ENCODE measurements around the gene BAZ2B. TPM values are rescaled to one million over a fixed set of nuclear protein-coding genes. Genes with fewer than 3 reads are reported as not detected.

The BAZ2B gene
- total RNA-seq, 1 donor from 2014 or later: 37.8 TPM

DNA sequence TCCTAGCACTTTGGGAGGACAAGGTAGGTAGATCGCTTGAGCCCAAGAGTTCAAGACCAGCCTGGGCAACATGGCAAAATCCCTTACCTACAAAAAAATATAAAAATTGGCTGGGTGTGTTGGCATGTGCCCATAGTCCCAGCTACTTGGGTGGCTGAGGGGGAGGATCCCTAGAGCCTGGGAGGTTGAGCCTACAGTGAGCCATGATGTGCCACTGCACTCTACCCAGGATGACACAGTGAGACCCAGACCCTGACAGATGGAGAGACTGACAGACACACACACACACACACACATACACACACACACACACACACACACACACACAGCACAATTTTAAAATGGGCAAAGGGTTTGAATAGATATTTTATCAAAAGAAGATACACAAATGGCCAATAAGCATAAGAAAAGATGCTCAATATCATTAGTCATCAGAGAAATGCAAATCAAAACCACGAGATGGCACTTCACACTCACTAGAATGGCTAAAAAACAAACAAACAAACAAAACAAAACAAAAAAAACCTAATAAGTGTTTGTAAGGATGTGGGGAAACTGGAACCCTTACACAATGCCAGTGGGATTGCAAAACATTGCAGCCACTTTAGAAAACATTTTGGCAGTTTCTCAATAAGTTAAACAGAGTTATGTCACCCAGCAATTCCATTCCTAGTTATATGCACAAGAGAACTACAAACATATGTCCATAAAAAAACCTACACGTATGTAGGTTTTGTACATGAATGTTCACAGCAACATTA lies 42.3 kb downstream of the BAZ2B start:
- Mint-ChIP-seq H3K36me3 (ENCODE audit: low read depth) (peaks cover 5% of the 10 kb centered on the region), H3K4me3 (ENCODE audit: unreplicated experiment) (no peak overlapping the region), H3K4me1 (ENCODE audit: low read depth) (peaks cover 3% of the 10 kb centered on the region), H3K27me3 (ENCODE audit: low read depth) (no peaks in the 10 kb centered on the region), H3K9me3 (ENCODE audit: low read depth) (peaks cover 7% of the 10 kb centered on the region), H3K27ac (ENCODE audit: unreplicated experiment) (no peak overlapping the region)
- DNase-seq (ENCODE audit: low spot score): no peak
- TF ChIP-seq, protein P1, sequence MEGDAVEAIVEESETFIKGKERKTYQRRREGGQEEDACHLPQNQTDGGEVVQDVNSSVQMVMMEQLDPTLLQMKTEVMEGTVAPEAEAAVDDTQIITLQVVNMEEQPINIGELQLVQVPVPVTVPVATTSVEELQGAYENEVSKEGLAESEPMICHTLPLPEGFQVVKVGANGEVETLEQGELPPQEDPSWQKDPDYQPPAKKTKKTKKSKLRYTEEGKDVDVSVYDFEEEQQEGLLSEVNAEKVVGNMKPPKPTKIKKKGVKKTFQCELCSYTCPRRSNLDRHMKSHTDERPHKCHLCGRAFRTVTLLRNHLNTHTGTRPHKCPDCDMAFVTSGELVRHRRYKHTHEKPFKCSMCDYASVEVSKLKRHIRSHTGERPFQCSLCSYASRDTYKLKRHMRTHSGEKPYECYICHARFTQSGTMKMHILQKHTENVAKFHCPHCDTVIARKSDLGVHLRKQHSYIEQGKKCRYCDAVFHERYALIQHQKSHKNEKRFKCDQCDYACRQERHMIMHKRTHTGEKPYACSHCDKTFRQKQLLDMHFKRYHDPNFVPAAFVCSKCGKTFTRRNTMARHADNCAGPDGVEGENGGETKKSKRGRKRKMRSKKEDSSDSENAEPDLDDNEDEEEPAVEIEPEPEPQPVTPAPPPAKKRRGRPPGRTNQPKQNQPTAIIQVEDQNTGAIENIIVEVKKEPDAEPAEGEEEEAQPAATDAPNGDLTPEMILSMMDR (IDR thresholded peaks at IDR 0.05): no peak

DNA sequence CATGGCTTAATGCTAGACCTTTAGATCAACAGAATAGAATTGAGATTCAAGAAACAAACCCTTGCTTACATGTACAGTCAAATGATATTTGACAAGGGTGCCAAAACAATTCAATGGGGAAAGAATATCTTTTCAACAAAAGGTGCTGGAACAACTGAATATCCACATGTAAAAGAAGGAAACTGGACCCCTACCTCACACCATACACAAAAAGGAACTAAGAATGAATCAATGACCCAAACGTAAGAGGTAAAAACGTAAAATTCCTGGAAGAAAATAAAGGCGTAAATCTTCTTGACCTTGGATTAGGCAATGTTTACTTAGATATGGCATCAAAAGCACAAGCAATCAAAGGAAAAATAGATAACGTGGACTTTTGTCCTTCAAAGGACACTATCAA lies 43.1 kb downstream of the BAZ2B start:
- H3K9me3 Mint-ChIP-seq (ENCODE audit: low read depth): peaks cover 7% of the 10 kb centered on the region
- no peak overlapping the region for H3K4me3 Mint-ChIP-seq (ENCODE audit: unreplicated experiment)
- no peak overlapping the region for H3K27ac Mint-ChIP-seq (ENCODE audit: unreplicated experiment)
- no peaks in the 10 kb centered on the region for H3K27me3 Mint-ChIP-seq (ENCODE audit: low read depth)
- H3K36me3 Mint-ChIP-seq (ENCODE audit: low read depth): peaks cover 5% of the 10 kb centered on the region
- DNase-seq (ENCODE audit: low spot score): no peak
- H3K4me1 Mint-ChIP-seq (ENCODE audit: low read depth): peaks cover 3% of the 10 kb centered on the region
- TF ChIP-seq, protein P1 (IDR thresholded peaks at IDR 0.05): no peak

DNA sequence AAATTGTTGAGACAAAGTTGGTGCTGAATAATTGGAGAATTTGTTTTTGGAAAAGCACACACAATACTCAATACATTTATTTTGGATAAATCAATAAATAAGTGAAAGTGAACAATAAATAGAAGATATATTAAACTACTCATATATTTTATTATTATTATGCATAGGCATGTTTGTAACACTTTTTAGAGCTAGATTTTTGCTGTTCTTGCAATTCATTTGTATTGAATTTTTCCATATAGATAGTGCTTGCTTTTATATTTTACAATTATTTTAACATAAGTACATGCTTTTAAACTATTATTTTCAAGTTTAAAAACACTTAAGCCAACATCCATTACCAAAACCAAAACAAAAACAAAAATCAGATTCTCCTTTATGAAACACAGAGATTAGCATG lies 43.9 kb downstream of the BAZ2B start:
- peaks cover 5% of the 10 kb centered on the region for H3K36me3 Mint-ChIP-seq (ENCODE audit: low read depth)
- TF ChIP-seq, protein P1 (IDR thresholded peaks at IDR 0.05): no peak
- peaks cover 7% of the 10 kb centered on the region for H3K9me3 Mint-ChIP-seq (ENCODE audit: low read depth)
- no peak overlapping the region for H3K27ac Mint-ChIP-seq (ENCODE audit: unreplicated experiment)
- H3K4me3 Mint-ChIP-seq (ENCODE audit: unreplicated experiment): no peak overlapping the region
- no peak for DNase-seq (ENCODE audit: low spot score)
- H3K27me3 Mint-ChIP-seq (ENCODE audit: low read depth): no peaks in the 10 kb centered on the region
- peaks cover 3% of the 10 kb centered on the region for H3K4me1 Mint-ChIP-seq (ENCODE audit: low read depth)

DNA sequence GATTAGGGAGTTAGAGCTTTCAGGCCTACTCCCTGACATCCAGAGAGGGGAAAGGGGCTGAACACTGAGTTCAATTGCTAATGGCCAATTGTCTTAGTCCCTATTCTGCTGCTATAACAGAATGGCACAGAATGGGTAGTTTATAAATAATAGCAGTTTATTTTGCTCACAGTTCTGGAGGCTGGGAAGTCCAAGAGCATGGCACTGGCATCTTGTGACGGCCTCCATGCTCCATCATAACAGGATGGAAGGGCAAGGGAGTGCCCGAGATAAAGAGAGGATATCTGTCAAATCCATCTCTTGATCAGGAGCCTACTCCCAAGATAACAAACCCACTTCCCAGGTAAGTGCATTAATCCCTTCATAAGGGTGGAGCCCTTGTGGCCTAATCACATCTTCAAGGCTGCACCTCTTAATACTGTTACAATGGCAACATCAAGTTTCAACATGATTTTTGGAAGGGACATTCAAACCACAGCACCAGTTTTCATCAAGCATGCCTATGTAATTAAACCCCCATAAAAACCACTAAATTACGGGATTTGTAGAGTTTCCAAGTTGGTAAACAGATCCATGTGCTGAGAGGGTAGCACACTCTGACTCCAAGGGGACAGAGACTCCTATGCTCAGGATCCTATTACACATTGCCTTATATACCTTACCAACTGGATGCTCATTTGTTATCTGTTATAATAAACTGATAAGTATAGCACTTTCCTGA lies 44.6 kb downstream of the BAZ2B start:
- Mint-ChIP-seq H3K4me1 (ENCODE audit: low read depth) (peaks cover 3% of the 10 kb centered on the region), H3K36me3 (ENCODE audit: low read depth) (peaks cover 5% of the 10 kb centered on the region), H3K27ac (ENCODE audit: unreplicated experiment) (no peak overlapping the region), H3K27me3 (ENCODE audit: low read depth) (no peaks in the 10 kb centered on the region), H3K9me3 (ENCODE audit: low read depth) (peaks cover 7% of the 10 kb centered on the region), H3K4me3 (ENCODE audit: unreplicated experiment) (no peak overlapping the region)
- TF ChIP-seq, protein P1 (IDR thresholded peaks at IDR 0.05): no peak
- no peak for DNase-seq (ENCODE audit: low spot score)

DNA sequence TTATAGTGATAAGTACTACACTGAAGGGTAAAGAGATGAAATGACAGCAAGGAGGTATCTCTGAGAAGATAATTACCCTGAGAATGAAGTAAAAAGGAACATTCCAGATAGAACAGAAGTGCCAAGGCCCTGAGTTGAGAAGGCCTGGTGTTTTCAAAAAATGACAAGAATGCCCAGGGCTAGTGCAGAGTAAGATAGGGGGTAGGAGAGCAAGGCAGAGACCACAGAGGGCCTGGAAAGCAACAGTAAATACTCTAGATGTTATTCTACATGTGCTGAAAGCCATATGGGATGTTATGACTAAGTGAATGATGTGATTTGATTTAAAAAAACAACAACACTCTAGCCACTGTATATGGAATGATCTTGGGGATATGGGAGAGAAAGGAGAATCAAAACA lies 52.3 kb downstream of the BAZ2B start:
- DNase-seq (ENCODE audit: low spot score): no peak
- H3K27ac Mint-ChIP-seq (ENCODE audit: unreplicated experiment): no peak overlapping the region

More for the DNA sequence above, 52.3 kb downstream of the BAZ2B start:
- Mint-ChIP-seq H3K4me1 (ENCODE audit: low read depth) (peaks cover 20% of the 10 kb centered on the region), H3K9me3 (ENCODE audit: low read depth) (no peaks in the 10 kb centered on the region), H3K36me3 (ENCODE audit: low read depth) (peaks cover 5% of the 10 kb centered on the region), H3K4me3 (ENCODE audit: unreplicated experiment) (no peak overlapping the region), H3K27me3 (ENCODE audit: low read depth) (no peaks in the 10 kb centered on the region)
- TF ChIP-seq, protein P1 (IDR thresholded peaks at IDR 0.05): no peak
